ENCODE measurements around the gene RPL13A. TPM values are rescaled to one million over a fixed set of nuclear protein-coding genes. Genes with fewer than 3 reads are reported as not detected.
A peak's percentile ranks its signal among the peaks of the same experiment; 100 is the strongest.

The RPL13A gene
- total and polyA plus RNA-seq, 2 of the 13 experiments (the other 11 are each of a cell fraction or from before 2014, with no cell fraction given) = 2,601 to 3,407 TPM

DNA sequence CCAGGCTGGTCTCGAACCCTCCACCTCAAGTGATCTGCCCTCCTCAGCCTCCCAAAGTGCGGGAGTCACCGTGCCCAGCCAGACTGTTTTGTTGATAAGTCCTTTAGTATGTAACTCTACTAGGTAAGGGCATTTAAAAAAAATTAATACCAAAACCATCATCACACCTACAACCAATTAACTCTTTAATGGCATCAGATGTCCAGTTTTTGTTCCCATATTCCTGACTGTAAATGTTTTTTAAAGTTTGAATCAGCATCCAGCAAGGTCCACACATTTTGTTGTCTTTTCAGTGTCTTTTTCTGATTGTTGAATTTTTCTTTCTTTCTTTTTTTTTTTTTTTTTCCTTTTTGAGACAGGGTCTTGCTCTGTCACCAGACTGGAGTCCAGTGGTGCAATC, 30.6 kb downstream of the RPL13A start:
- peaks cover 21% of the 10 kb centered on the region for H3K79me2 ChIP-seq (ENCODE audit: insufficient read depth, low read length)
- no peak overlapping the region for H3K4me2 ChIP-seq (ENCODE audit: low read depth, low read length)
- intact Hi-C loops (cut with micrococcal nuclease; ENCODE audit: unreplicated experiment) = no loop called here
- no peak overlapping the region for H2AFZ ChIP-seq (ENCODE audit: low read length)
- POLR2A ChIA-PET = no interaction called here
- H3K4me3 ChIP-seq (replicated peaks in 1 of 3; ENCODE audit: insufficient read depth in 1 of 3, low read depth in 2 of 3, low read length in 3 of 3) = no peak overlapping the region
- H3K36me3 ChIP-seq (replicated peaks in 1 of 2; ENCODE audit: control insufficient read depth in 1 of 2, insufficient read depth in 2 of 2, low read length in 2 of 2) = peaks cover 1 to 2% of the 10 kb centered on the region in 2 experiments; a peak in 2 of 5 replicates
- BruUV-seq (replicated peaks) = no TSS peak
- ATAC-seq (no peak), FAIRE-seq (no peak), DNase-seq (ENCODE audit: low spot score) (no peak)
- H3K9ac ChIP-seq (ENCODE audit: insufficient read depth, low read depth, low read length) = no peak overlapping the region
- CTCF ChIA-PET (ENCODE audit: low intra/inter-chr PET ratio, low total read pairs) = no interaction called here
- H4K20me1 ChIP-seq (ENCODE audit: insufficient read depth, low read length) = no peaks in the 10 kb centered on the region
- no peaks in the 10 kb centered on the region for H3K9me3 ChIP-seq (ENCODE audit: low read length)
- no peak overlapping the region for H3K27ac ChIP-seq (ENCODE audit: extremely low read length, insufficient read depth, low read length)
- peak; percentile 54; the same call in 1 of the 2 replicates for TF ChIP-seq ZNF652 (CRISPR knock-in tag; IDR thresholded peaks at IDR 0.05; ENCODE audit: borderline replicate concordance, low read depth)
- no peak for TF ChIP-seq CBX2 (IDR thresholded peaks at IDR 0.05; ENCODE audit: low read depth, low read length)
- TF ChIP-seq CBX2 (CRISPR knock-in tag; IDR thresholded peaks at IDR 0.05; ENCODE audit: low read depth) = no peak
- no peak for TF ChIP-seq FOXP1 (IDR thresholded peaks at IDR 0.05)
- no peak for TF ChIP-seq FOXP1 (CRISPR knock-in tag; IDR thresholded peaks at IDR 0.05)
- TF ChIP-seq GZF1 (CRISPR knock-in tag; IDR thresholded peaks at IDR 0.05) = no peak
- no peak for TF ChIP-seq ZNF326 (CRISPR knock-in tag; IDR thresholded peaks at IDR 0.05; ENCODE audit: borderline replicate concordance)
- H3K4me1 ChIP-seq (ENCODE audit: insufficient read depth, low read length) = peaks cover 22% of the 10 kb centered on the region
- WGBS (ENCODE audit: low lambda C conversion rate) = 95% methylated on average over 3 of the region's 3 CpGs
- H3K27me3 ChIP-seq (ENCODE audit: control insufficient read depth in 1 of 2, insufficient read depth in 2 of 2, low read length in 2 of 2) = no peaks in the 10 kb centered on the region
- in situ Hi-C loops (cut with HindIII; ENCODE audit: extremely low pct_ligation_motif_present, low pct_unique_long_range_greater_than_20kb) = no loop called here

DNA sequence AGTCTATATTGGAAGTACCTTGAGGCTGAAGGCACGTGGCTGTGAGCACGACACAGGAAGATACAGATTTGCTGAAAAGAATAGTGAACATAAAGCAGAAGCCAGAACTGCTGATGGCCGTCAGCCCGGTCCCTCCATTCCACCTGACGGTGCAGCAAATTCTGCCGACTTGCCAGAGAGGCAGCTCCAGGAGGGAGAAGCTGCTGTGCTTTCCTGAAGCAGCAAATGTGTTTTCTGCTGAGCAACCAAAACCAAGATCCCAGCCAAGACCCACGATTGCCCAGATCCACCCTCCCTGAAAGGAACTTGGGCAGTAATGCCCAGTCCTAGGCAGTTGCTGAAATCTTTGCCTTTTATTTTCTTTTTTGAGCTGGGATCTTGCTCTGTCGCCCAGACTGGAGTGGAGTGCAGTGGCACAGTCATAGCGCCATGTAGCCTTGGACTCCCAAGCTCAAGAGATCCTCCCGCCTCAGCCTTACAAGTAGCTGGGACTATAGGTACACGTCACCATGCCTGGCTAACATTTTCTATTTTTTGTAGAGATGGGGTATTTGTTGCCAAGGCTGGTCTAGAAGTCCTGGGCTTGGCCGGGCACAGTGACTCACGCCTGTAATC, 33.4 kb downstream of the RPL13A start:
- ATAC-seq = no peak
- no TSS peak for BruUV-seq (replicated peaks)
- no peak for TF ChIP-seq NFIB (CRISPR knock-in tag; IDR thresholded peaks at IDR 0.05; ENCODE audit: borderline replicate concordance)
- no peak for TF ChIP-seq ZNF142 (CRISPR knock-in tag; IDR thresholded peaks at IDR 0.05)
- TF ChIP-seq MTERF4 (CRISPR knock-in tag; IDR thresholded peaks at IDR 0.05) = no peak
- TF ChIP-seq ZNF33B (CRISPR knock-in tag; IDR thresholded peaks at IDR 0.05) = no peak

More for the DNA sequence above, 33.4 kb downstream of the RPL13A start:
- in situ Hi-C loops (cut with HindIII; ENCODE audit: extremely low pct_ligation_motif_present, low pct_unique_long_range_greater_than_20kb) (no loop called here), intact Hi-C loops (cut with micrococcal nuclease; ENCODE audit: unreplicated experiment) (no loop called here)
- H3K79me2 ChIP-seq (ENCODE audit: insufficient read depth, low read length) = peaks cover under 1% of the 10 kb centered on the region
- FAIRE-seq = no peak
- peaks cover 2 to 5% of the 10 kb centered on the region in 2 experiments; a peak in 3 of 5 replicates for H3K36me3 ChIP-seq (replicated peaks in 1 of 2; ENCODE audit: control insufficient read depth in 1 of 2, insufficient read depth in 2 of 2, low read length in 2 of 2)
- no peaks in the 10 kb centered on the region for H3K9me3 ChIP-seq (ENCODE audit: low read length)
- H2AFZ ChIP-seq (ENCODE audit: low read length) = no peak overlapping the region
- peaks cover 5% of the 10 kb centered on the region for H3K4me1 ChIP-seq (ENCODE audit: insufficient read depth, low read length)
- 95% methylated on average over 13 of the region's 13 CpGs for WGBS (ENCODE audit: low lambda C conversion rate)
- no peaks in the 10 kb centered on the region for H3K27me3 ChIP-seq (ENCODE audit: control insufficient read depth in 1 of 2, insufficient read depth in 2 of 2, low read length in 2 of 2)
- H3K9ac ChIP-seq (ENCODE audit: insufficient read depth, low read depth, low read length) = no peak overlapping the region
- POLR2A ChIA-PET = interaction anchor here (1.6 to 1.7 kb wide), 2 partner anchors 31 to 67 kb away, joined by 4 to 6 read pairs; partner anchors contain the start of gene ALDH16A1
- no peaks in the 10 kb centered on the region for H4K20me1 ChIP-seq (ENCODE audit: insufficient read depth, low read length)
- H3K4me3 ChIP-seq (replicated peaks in 1 of 3; ENCODE audit: insufficient read depth in 1 of 3, low read depth in 2 of 3, low read length in 3 of 3) = no peak overlapping the region
- no peak for DNase-seq (ENCODE audit: low spot score)
- no peak overlapping the region for H3K4me2 ChIP-seq (ENCODE audit: low read depth, low read length)
- no peak overlapping the region for H3K27ac ChIP-seq (ENCODE audit: extremely low read length, insufficient read depth, low read length)
- CTCF ChIA-PET (ENCODE audit: low intra/inter-chr PET ratio, low total read pairs) = no interaction called here

All from HepG2 (cell line).